ENCODE results near the gene MAGOHB. TPM values are rescaled to one million over a fixed set of nuclear protein-coding genes. Genes with fewer than 3 reads are reported as not detected.

The MAGOHB gene
- total and polyA plus RNA-seq, 2 of the 13 experiments (the other 11 are each of a cell fraction or from before 2014, with no cell fraction given) = 7.0 to 49.8 TPM

DNA sequence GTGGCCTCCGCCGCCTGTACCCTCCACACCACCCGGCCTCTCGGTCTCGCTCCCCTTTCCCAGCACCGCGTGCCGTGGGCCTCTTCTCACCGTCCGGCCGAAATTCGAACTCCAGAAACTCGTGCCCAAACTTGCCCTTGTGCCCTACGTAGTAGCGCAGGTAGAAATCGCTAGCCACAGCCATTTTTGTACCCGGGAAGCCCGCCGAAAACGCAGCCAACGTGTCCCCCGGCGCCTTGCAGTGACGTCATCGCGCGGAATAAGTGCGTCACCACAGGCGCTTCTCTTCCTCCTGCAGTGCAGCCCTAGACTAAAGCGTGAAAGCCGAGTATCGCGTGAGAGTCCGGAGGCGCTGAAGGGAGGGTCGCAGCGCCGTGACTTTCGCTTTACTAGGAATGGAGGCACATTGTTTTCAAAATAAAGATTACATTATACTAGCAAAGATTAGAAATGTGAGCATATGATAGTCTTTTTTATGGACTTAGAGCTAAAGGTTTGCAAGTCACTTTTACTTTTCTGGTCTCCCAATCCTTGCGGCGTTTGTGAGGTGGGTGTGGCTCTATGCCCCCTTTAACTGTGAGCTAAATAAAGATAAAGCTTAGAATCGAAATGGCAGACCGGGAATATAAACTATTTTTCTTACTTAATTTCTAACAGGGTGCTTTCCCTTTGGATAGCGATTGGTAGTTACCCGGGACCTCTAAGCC, at the start of gene MAGOHB (continued):
- TF ChIP-seq, protein P1, sequence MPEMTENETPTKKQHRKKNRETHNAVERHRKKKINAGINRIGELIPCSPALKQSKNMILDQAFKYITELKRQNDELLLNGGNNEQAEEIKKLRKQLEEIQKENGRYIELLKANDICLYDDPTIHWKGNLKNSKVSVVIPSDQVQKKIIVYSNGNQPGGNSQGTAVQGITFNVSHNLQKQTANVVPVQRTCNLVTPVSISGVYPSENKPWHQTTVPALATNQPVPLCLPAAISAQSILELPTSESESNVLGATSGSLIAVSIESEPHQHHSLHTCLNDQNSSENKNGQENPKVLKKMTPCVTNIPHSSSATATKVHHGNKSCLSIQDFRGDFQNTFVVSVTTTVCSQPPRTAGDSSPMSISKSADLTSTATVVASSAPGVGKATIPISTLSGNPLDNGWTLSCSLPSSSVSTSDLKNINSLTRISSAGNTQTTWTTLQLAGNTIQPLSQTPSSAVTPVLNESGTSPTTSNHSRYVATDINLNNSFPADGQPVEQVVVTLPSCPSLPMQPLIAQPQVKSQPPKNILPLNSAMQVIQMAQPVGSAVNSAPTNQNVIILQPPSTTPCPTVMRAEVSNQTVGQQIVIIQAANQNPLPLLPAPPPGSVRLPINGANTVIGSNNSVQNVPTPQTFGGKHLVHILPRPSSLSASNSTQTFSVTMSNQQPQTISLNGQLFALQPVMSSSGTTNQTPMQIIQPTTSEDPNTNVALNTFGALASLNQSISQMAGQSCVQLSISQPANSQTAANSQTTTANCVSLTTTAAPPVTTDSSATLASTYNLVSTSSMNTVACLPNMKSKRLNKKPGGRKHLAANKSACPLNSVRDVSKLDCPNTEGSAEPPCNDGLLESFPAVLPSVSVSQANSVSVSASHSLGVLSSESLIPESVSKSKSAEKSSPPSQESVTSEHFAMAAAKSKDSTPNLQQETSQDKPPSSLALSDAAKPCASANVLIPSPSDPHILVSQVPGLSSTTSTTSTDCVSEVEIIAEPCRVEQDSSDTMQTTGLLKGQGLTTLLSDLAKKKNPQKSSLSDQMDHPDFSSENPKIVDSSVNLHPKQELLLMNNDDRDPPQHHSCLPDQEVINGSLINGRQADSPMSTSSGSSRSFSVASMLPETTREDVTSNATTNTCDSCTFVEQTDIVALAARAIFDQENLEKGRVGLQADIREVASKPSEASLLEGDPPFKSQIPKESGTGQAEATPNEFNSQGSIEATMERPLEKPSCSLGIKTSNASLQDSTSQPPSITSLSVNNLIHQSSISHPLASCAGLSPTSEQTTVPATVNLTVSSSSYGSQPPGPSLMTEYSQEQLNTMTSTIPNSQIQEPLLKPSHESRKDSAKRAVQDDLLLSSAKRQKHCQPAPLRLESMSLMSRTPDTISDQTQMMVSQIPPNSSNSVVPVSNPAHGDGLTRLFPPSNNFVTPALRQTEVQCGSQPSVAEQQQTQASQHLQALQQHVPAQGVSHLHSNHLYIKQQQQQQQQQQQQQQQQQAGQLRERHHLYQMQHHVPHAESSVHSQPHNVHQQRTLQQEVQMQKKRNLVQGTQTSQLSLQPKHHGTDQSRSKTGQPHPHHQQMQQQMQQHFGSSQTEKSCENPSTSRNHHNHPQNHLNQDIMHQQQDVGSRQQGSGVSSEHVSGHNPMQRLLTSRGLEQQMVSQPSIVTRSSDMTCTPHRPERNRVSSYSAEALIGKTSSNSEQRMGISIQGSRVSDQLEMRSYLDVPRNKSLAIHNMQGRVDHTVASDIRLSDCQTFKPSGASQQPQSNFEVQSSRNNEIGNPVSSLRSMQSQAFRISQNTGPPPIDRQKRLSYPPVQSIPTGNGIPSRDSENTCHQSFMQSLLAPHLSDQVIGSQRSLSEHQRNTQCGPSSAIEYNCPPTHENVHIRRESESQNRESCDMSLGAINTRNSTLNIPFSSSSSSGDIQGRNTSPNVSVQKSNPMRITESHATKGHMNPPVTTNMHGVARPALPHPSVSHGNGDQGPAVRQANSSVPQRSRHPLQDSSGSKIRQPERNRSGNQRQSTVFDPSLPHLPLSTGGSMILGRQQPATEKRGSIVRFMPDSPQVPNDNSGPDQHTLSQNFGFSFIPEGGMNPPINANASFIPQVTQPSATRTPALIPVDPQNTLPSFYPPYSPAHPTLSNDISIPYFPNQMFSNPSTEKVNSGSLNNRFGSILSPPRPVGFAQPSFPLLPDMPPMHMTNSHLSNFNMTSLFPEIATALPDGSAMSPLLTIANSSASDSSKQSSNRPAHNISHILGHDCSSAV (CRISPR knock-in tag; IDR thresholded peaks at IDR 0.05; ENCODE audit: borderline replicate concordance) = no peak
- TF ChIP-seq PRPF4 (IDR thresholded peaks at IDR 0.05; ENCODE audit: low read depth, low read length, poor library complexity, severe bottlenecking) (no peak), EP300 (IDR thresholded peaks at IDR 0.05; ENCODE audit: low read depth in 2 of 2, low read length in 2 of 2) (no peak; a peak in 1 of 4 replicates), EP300 (CRISPR knock-in tag; IDR thresholded peaks at IDR 0.05; ENCODE audit: borderline replicate concordance) (0 out of 2 replicates have a peak, but pooled peaks have one; percentile 62), PRMT3 (CRISPR knock-in tag; IDR thresholded peaks at IDR 0.05; ENCODE audit: borderline replicate concordance, low read depth) (no peak), KMT2A (CRISPR knock-in tag; IDR thresholded peaks at IDR 0.05) (peak; percentile 99), CCAR2 (optimal IDR thresholded peaks at IDR 0.05; ENCODE audit: low read depth, low read length) (no peak), ZSCAN9 (CRISPR knock-in tag; IDR thresholded peaks at IDR 0.05; ENCODE audit: borderline replicate concordance) (peak; percentile 83; the same call in 1 of the 2 replicates), ZNF788 (CRISPR knock-in tag; IDR thresholded peaks at IDR 0.05; ENCODE audit: borderline replicate concordance) (peak; percentile 96; the same call in 1 of the 2 replicates), SPEN (CRISPR knock-in tag; IDR thresholded peaks at IDR 0.05; ENCODE audit: low read depth) (peak; percentile 96), ZNF264 (CRISPR knock-in tag; IDR thresholded peaks at IDR 0.05) (peak; percentile 54; the same call in 1 of the 2 replicates), MEIS1 (CRISPR knock-in tag; IDR thresholded peaks at IDR 0.05; ENCODE audit: borderline replicate concordance) (no peak), ESRRA (CRISPR knock-in tag; IDR thresholded peaks at IDR 0.05; ENCODE audit: low read depth) (no peak), ZNF75D (CRISPR knock-in tag; IDR thresholded peaks at IDR 0.05; ENCODE audit: borderline replicate concordance) (no peak)
- TF ChIP-seq, protein P2, sequence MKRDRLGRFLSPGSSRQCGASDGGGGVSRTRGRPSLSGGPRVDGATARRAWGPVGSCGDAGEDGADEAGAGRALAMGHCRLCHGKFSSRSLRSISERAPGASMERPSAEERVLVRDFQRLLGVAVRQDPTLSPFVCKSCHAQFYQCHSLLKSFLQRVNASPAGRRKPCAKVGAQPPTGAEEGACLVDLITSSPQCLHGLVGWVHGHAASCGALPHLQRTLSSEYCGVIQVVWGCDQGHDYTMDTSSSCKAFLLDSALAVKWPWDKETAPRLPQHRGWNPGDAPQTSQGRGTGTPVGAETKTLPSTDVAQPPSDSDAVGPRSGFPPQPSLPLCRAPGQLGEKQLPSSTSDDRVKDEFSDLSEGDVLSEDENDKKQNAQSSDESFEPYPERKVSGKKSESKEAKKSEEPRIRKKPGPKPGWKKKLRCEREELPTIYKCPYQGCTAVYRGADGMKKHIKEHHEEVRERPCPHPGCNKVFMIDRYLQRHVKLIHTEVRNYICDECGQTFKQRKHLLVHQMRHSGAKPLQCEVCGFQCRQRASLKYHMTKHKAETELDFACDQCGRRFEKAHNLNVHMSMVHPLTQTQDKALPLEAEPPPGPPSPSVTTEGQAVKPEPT (CRISPR knock-in tag; IDR thresholded peaks at IDR 0.05; ENCODE audit: low read depth) = 0 out of 2 replicates have a peak, but pooled peaks have one; percentile 69
- TF ChIP-seq, protein P3, sequence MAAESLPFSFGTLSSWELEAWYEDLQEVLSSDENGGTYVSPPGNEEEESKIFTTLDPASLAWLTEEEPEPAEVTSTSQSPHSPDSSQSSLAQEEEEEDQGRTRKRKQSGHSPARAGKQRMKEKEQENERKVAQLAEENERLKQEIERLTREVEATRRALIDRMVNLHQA (CRISPR knock-in tag; IDR thresholded peaks at IDR 0.05) = no peak
- TF ChIP-seq, protein P4, sequence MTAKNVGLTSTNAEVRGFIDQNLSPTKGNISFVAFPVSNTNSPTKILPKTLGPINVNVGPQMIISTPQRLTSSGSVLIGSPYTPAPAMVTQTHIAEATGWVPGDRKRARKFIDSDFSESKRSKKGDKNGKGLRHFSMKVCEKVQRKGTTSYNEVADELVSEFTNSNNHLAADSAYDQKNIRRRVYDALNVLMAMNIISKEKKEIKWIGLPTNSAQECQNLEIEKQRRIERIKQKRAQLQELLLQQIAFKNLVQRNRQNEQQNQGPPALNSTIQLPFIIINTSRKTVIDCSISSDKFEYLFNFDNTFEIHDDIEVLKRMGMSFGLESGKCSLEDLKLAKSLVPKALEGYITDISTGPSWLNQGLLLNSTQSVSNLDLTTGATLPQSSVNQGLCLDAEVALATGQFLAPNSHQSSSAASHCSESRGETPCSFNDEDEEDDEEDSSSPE (CRISPR knock-in tag; IDR thresholded peaks at IDR 0.05) = peak; percentile 98

All from HepG2 (cell line).